Retinal pigment epithelial cell (primary cell): Measurements from ENCODE around the gene YOD1.
A peak's percentile ranks its signal among the peaks of the same experiment; 100 is the strongest.

Experiments used
- DNase-seq: peaks from one replicate; pipeline ENCODE4 v3.0.0-alpha.2; 2010; ENCODE audit warnings: low read depth
- H3K4me3 ChIP-seq: 2 replicates; pipeline ENCODE4 v1.5.1; 2011; ENCODE audit warnings: mild to moderate bottlenecking, low read length, control low read depth, moderate library complexity
- TF ChIP-seq, protein P1 (sequence below): conservative IDR thresholded peaks from 2 replicates; pipeline ENCODE4 v1.5.1; 2011; ENCODE audit warnings: low read depth, low read length, control low read depth, inconsistent platforms

Gene YOD1

DNA sequence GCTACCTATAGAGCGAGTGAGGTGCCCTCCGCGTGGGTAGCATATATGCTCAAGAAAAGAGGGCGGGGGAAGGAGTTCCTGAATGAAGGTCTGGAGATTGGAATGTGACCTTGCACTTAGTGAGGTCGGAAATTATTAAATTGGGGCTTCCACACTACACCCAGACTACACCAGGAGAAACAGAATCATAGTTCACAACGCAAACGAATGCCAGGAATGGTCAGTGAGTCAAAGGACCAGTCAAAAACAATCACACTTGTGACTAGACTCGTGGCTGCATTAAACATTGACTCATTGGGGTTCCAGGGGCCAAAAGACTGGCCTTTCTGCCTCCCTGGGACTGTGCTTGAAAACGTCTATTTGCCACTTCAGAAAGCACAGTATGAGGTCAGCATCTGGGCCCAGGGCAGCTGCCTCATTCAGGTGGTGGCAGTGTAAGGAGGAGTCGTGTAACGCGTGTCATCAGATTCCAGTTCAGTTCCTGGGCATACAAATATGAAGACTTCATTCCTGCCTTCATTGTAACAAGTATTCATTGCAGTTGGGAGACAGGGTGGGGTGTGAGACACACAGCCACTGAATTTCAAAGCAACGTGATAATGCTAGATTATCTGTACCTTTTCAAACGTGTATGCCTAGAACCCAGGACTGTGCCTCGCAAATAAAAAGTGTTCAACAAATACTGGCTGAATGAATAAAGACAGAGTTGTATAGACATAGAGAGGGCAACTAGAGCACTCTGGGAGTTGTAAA is at the start of gene YOD1:
TSS of gene YOD1 (minus strand) at position 18 of the 753 bp plus-strand sequence. CDS start 178 bp downstream, outside the sequence.
- peak within 1 kb of the TSS; percentile 98 for H3K4me3 ChIP-seq
- TF ChIP-seq, protein P1, sequence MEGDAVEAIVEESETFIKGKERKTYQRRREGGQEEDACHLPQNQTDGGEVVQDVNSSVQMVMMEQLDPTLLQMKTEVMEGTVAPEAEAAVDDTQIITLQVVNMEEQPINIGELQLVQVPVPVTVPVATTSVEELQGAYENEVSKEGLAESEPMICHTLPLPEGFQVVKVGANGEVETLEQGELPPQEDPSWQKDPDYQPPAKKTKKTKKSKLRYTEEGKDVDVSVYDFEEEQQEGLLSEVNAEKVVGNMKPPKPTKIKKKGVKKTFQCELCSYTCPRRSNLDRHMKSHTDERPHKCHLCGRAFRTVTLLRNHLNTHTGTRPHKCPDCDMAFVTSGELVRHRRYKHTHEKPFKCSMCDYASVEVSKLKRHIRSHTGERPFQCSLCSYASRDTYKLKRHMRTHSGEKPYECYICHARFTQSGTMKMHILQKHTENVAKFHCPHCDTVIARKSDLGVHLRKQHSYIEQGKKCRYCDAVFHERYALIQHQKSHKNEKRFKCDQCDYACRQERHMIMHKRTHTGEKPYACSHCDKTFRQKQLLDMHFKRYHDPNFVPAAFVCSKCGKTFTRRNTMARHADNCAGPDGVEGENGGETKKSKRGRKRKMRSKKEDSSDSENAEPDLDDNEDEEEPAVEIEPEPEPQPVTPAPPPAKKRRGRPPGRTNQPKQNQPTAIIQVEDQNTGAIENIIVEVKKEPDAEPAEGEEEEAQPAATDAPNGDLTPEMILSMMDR: no peak
- DNase-seq: peak; percentile 95

DNA sequence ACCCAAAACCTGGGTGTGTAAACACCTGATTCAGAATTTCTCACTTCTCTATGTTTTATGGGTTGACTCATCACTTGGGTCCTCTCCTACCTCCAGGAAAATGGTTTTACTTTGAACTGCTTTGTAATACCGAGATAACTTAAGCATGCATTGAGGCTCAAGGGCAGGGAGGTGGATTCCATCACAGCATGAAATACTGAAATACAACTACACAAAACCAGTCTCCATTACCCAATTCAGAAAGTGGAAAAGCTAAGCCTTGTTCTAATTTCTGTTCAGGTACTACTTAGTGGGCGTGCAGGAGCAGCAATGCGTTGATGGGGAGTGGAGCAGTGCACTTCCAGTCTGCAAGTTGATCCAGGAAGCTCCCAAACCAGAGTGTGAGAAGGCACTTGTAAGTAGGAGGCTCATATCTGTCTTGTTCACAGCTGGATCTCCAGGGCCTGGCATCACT is 46.9 kb upstream of the YOD1 start:
- TF ChIP-seq, protein P1: no peak
- H3K4me3 ChIP-seq: no peak overlapping the region
- DNase-seq: no peak

DNA sequence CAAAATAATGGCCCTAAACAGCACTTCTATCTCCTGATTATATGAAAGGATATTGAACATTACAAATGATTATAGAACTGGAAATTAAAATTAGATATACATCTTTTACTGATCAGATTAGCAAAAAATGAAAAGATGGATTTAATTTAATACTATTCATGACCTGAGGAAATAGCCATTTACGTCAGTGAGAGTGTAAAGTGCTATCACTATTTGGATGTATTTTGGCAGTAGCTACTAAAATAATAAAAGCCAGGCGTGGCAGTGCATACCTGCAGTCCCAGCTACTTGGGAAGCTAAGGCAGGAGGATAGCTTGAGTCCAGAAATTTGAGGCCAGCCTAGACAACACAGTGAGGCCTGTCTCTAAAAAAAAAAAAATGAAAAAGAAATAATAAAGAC is 42.9 kb upstream of the YOD1 start:
- no peak overlapping the region for H3K4me3 ChIP-seq
- TF ChIP-seq, protein P1: no peak
- DNase-seq: no peak

DNA sequence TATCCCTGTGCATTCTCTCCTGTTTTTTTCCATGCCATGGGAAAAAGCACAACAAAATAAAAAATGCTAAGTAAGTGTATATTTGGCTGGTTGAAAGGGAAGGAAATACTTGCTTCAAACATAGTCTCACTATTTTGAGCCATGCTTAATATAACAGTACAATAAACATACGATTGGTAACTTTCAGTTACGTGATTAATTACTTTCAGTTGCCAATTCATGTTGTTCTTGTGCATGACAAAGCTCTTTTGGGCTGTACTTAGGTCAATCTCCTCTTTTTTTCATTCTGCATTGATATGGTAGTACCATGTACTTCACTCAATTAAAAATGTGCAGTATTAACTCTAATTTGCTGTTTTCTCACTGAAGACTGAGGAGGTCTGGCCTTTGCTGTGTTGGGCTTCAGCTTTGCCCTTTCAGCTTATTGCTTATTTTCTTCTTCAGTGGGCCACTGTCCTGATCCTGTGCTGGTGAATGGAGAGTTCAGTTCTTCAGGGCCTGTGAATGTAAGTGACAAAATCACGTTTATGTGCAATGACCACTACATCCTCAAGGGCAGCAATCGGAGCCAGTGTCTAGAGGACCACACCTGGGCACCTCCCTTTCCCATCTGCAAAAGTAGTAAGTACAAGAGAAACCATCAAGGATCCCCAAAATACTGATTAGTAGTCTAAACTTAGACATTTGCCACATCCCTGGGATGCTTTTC is 40.3 kb upstream of the YOD1 start:
- H3K4me3 ChIP-seq: no peak overlapping the region
- TF ChIP-seq, protein P1: no peak
- no peak for DNase-seq

DNA sequence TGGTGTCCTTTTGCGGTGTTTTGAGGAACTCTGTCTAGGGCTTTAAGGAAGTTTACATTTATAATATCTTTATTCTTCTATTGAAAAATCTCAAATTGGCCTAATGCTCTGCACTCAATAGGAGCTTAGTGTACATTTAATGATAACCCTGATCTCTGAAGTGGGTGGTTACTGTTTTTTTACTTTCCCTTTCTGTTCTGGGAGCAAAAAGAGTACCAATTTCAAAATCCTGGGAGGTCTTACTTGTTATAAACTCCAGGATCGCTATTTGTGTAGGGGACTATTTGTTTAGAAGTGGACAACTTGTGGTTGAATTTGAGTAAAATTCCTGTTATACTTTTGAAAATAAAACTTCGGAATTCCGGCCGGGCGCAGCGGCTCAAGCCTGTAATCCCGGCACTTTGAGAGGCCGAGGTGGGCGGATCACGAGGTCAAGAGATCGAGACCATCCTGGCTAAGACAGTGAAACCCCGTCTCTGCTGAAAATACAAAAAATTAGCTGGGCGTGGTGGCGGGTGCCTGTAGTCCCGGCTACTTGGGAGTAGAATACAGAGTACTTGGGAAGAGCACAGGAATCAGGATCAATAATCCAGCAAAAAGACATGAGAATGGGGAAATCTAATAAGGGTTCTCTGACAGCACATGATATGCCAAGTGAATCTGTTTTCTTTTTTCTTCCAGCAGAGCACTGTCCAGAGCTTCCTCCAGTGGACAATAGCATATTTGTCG is 38.8 kb upstream of the YOD1 start:
- TF ChIP-seq, protein P1: no peak
- no peak overlapping the region for H3K4me3 ChIP-seq
- no peak for DNase-seq

DNA sequence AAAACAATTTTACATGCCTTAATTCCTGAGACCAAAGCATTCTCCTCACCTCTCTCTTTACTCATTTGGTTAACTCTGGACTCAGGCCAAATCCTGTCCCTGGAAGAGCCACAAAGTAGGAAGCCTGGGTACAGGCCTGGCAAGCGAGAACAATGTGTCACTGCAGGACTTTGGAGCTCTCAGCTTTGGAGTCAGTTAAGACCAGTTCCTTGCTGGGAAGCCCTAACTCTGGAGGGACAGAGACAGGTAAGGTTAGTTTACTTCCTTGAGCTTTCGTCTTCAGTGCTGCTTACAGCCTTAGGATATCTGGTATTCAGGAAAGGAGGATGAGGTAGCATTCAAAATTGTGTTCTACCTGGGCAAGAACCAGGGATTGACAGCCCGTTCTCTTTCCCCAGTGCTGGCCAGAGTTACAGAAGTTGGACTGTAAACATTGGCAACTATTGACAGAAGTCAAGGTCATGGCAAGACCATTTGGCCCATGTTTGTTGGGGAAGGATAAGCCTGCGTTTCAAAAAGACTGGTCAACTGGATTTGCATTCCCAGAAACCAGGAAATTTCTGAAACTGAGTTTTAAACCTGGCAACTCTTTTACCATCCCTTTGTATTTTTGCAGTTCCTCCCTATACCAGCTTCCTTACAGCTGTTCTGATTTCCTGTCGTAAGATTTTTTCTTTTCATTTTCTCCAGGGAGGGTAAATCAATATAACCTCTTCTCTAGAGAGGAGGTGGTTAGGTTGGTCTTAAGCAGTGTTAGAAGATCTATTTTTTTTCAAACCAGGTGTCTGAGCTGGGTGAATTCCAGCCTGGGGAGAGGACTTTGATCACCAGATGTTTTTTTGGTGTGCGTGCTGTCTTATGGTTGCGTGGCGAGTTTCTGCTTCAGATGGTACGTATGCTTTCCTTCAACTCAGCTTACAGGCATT is 38.0 kb upstream of the YOD1 start, which contains the start of gene C4BPB:
TSS of gene C4BPB (plus strand) at position 160 of the 926 bp plus-strand sequence. CDS start at position 832, 672 bp downstream.
- TF ChIP-seq, protein P1: no peak
- DNase-seq: no peak
- H3K4me3 ChIP-seq: no peak within 1 kb of the TSS
